ENCODE measurements around the gene SLX9.
"Not testable (repeated sequence)": the region's sequence is repeated elsewhere in the genome, so short reads cannot be mapped to it uniquely, and the experiment has no call there.

Gene SLX9

DNA sequence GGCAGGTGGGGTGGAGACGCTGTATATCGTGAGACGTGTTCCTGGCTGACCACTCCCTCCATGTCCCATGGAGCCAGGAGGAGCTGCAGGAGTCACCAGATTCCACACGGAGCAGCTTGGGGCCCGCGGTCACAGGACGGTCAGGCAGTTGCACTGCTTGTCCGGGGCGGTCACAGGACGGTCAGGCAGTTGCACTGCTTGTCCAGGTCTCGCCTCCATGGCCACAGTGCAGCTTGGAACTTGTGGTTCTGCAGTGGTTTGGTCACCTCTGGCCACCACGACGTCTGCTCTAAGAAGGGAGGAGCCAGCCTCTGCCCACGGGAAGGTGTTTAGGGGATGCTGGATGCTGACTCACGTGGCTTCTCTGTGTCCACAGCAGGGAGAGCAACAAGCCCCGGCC is 33.0 kb downstream of the SLX9 start:
- POLR2A ChIA-PET, result no interaction called here
- CTCF ChIA-PET, result interaction anchor here (0.6 kb wide), 1 partner anchor 90 kb away, joined by 4 read pairs; no protein-coding TSS in a partner anchor
- DNase-seq (ENCODE audit: extremely low spot score), result no peak
- TF ChIP-seq FOXA1 (IDR thresholded peaks at IDR 0.05) (no peak), TARDBP (IDR thresholded peaks at IDR 0.05) (no peak), ELF4 (IDR thresholded peaks at IDR 0.05) (no peak)

DNA sequence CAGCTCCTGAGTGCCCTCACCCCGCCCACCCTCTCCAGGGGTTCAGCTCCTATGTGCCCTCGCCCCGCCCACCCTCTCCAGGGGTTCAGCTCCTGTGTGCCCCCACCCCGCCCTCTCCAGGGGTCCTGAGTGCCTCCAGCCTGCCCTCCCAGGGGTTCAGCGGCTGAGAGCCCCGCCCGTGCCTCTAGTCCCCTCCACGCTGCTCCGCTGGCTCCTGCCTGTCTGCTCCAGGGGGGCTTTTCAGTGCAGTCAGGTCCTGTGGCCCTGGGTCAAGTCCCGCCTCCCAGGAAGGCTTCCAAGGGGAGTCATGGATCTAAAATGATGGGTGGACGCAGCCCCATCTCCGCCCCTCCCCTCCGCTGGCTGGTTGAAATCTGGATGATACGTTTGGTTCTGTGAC is 33.8 kb downstream of the SLX9 start:
- DNase-seq (ENCODE audit: extremely low spot score), result no peak
- no peak for TF ChIP-seq FOXA1 (IDR thresholded peaks at IDR 0.05)
- no peak for TF ChIP-seq BHLHE40 (IDR thresholded peaks at IDR 0.05; ENCODE audit: borderline replicate concordance)
- no peak for TF ChIP-seq NFRKB (IDR thresholded peaks at IDR 0.05)
- TF ChIP-seq ELF4 (IDR thresholded peaks at IDR 0.05), result no peak
- no peak for TF ChIP-seq TARDBP (IDR thresholded peaks at IDR 0.05)
- TF ChIP-seq SUZ12 (IDR thresholded peaks at IDR 0.05), result no peak
- ChIA-PET POLR2A (no interaction called here), CTCF (no interaction called here)

DNA sequence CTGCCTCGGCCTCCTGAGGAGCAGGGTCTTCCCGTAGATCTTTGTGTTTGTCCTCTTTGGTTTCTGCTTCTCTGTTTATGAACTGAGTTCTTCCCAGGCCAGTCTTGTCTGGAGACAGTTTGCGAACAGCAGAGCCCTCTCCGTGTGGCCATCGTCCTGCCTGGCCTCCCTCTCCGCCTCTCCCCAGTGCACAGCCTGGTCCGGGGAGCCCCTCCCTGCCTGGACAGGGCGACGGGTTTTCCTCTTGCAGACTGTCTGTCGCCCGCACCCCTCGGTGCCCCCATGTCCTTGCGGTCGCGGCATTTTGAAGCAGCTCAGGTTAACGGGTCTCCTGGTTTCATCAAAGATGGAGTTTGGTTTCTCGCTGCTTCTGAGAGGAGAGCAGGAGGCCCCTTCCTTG is 34.8 kb downstream of the SLX9 start:
- ChIA-PET CTCF (no interaction called here), POLR2A (no interaction called here)
- no peak for TF ChIP-seq SUZ12 (IDR thresholded peaks at IDR 0.05)
- no peak for TF ChIP-seq L3MBTL2 (conservative IDR thresholded peaks at IDR 0.05)
- TF ChIP-seq CTBP1 (IDR thresholded peaks at IDR 0.05; ENCODE audit: borderline replicate concordance), result no peak
- no peak for TF ChIP-seq ARNT (IDR thresholded peaks at IDR 0.05)
- TF ChIP-seq FOXA1 (IDR thresholded peaks at IDR 0.05), result no peak
- TF ChIP-seq NFRKB (IDR thresholded peaks at IDR 0.05), result no peak
- no peak for TF ChIP-seq BHLHE40 (IDR thresholded peaks at IDR 0.05; ENCODE audit: borderline replicate concordance)
- TF ChIP-seq TARDBP (IDR thresholded peaks at IDR 0.05), result no peak
- TF ChIP-seq ELF4 (IDR thresholded peaks at IDR 0.05), result no peak
- TF ChIP-seq FOXM1 (IDR thresholded peaks at IDR 0.05; ENCODE audit: borderline replicate concordance), result no peak
- TF ChIP-seq FOXK2 (IDR thresholded peaks at IDR 0.05), result no peak
- no peak for TF ChIP-seq LEF1 (IDR thresholded peaks at IDR 0.05; ENCODE audit: borderline replicate concordance)
- TF ChIP-seq SP1 (IDR thresholded peaks at IDR 0.05), result no peak
- no peak for DNase-seq (ENCODE audit: extremely low spot score)

DNA sequence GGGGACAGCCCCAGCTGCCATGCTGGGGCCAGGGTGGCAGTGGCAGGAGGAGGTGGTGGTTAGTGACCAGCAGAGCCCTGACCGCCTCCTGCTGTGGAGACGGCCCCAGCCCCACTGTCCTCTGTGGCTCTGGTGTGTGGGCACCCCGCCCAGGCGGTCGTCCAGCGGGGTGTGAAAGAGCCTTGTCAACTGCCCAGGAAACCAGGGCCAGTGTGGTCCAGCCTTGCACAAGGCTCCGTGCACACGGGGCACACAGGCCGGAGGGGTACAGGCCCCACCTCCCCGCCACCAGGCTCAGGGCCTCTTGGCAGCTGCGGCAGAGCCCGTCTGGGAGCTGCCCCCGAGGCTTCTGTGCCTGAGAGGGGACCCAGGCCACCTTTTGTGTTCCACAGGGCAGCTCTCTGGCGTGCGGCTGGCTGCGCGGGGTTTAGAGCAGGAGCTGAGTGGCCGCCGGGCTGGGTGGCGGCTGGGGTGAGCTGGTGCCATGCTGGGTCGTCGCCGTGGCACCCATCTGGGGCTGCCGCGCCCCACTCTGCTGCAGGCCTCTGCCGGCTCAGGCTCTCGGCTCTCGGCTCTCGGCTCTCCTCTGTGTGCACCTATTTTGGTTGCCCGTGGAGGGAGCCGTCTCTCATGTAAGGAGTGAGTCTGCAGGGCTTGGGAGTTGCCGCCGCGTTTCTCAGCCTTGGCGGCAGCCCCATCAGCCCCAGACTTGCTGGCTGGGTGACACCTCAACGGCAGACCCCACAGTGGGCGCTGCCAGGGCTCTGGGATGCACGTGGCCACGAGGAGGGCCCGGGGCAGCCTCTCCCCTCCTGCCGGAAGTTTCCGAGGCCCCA is 36.1 kb downstream of the SLX9 start:
- ChIA-PET CTCF (no interaction called here), POLR2A (no interaction called here)
- no peak for DNase-seq (ENCODE audit: extremely low spot score)
- TF ChIP-seq FOXM1 (IDR thresholded peaks at IDR 0.05; ENCODE audit: borderline replicate concordance), result no peak
- TF ChIP-seq, protein P1, sequence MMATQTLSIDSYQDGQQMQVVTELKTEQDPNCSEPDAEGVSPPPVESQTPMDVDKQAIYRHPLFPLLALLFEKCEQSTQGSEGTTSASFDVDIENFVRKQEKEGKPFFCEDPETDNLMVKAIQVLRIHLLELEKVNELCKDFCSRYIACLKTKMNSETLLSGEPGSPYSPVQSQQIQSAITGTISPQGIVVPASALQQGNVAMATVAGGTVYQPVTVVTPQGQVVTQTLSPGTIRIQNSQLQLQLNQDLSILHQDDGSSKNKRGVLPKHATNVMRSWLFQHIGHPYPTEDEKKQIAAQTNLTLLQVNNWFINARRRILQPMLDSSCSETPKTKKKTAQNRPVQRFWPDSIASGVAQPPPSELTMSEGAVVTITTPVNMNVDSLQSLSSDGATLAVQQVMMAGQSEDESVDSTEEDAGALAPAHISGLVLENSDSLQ (IDR thresholded peaks at IDR 0.05), result no peak
- TF ChIP-seq LEF1 (IDR thresholded peaks at IDR 0.05; ENCODE audit: borderline replicate concordance), result no peak
- TF ChIP-seq ELF4 (IDR thresholded peaks at IDR 0.05), result no peak
- no peak for TF ChIP-seq TARDBP (IDR thresholded peaks at IDR 0.05)

DNA sequence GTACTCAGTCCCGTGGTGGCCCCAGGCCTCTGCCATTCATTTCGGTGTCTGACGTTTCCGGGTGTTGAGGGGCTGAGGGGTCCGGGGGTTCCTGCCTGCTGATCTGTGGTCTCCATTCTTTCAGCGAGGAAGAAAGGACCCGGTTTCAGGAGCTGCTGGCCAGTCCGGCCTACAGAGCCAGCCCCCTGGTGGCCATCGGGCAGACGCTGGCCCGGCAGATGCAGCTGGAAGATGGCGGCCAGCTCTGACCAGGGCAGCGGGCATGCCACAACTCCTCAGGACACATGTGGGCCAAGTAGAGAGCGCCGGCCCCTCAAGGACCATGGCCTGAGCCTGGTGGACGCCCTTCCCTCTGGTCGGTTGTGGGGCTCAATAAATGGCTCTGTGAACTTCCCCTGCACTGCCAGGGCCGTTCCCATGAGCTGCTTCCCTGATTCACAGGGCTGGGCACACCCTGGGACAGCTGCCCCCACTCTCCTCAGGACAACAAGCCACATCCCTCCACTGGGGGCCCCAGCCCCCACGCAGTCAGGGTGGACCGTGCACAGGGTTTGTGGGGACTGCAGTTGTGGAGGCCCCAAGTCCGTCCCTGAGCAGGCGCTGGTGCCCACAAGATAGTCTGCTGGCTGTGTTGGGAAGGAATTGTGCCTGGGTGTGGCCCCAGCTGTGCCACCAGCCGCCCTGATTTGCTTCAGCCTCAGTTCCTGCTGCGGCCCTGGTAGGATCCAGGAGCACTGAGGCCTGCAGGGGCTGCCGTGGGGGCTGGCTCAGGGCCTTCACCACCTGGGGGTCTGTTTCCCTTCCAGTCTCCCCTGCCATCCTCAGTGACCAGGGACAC is 36.9 kb downstream of the SLX9 start:
- CTCF ChIA-PET; POLR2A ChIA-PET; DNase-seq (ENCODE audit: extremely low spot score): not testable (repeated sequence)

DNA sequence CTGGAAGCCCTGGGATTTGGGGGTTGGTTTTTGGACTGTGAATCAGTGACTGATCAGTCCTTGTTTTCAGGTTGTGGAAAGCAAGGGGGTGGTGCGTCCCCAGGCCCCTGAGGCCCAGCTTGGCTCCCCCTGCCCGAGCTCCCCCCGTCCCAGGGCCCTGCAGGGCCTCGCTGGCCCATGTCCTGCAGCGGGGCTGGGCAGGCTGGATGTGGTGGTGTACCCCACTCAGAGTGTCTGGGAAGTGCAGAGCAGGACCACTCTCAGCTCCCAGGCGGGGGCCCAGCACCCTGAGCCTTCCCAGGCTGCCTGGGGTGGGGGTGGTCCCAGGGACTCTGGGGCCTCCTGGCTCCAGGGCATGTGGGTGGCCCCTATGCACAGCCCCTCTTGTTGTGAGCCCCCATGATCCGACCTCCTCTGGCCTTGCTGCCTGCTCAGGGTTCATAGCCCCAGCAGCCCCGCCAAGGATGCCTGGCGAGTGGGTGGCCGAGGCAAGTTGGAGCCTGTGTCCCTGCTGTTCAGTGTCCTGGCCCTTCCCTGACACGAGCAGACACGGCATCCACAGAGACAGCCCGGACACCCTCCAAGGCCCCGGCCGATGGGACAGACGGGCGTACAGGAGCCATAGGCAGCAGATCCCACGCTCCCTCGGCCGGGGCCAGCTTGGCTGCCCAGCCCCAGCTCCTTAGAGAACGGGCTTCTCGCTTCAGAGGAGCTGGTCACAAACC is 37.9 kb downstream of the SLX9 start:
- ChIA-PET POLR2A (no interaction called here), CTCF (no interaction called here)
- TF ChIP-seq L3MBTL2 (conservative IDR thresholded peaks at IDR 0.05) (no peak), NFRKB (IDR thresholded peaks at IDR 0.05) (no peak), SP1 (IDR thresholded peaks at IDR 0.05) (no peak), TARDBP (IDR thresholded peaks at IDR 0.05) (no peak), ELF4 (IDR thresholded peaks at IDR 0.05) (no peak), FOXK2 (IDR thresholded peaks at IDR 0.05) (no peak), SUZ12 (IDR thresholded peaks at IDR 0.05) (no peak), CTBP1 (IDR thresholded peaks at IDR 0.05; ENCODE audit: borderline replicate concordance) (no peak), LEF1 (IDR thresholded peaks at IDR 0.05; ENCODE audit: borderline replicate concordance) (no peak), FOXA1 (IDR thresholded peaks at IDR 0.05) (no peak), ARNT (IDR thresholded peaks at IDR 0.05) (no peak), ZNF384 (IDR thresholded peaks at IDR 0.05) (no peak), BHLHE40 (IDR thresholded peaks at IDR 0.05; ENCODE audit: borderline replicate concordance) (no peak), FOXM1 (IDR thresholded peaks at IDR 0.05; ENCODE audit: borderline replicate concordance) (no peak), HDGF (IDR thresholded peaks at IDR 0.05; ENCODE audit: borderline replicate concordance) (no peak)
- TF ChIP-seq, protein P1 (IDR thresholded peaks at IDR 0.05), result no peak
- no peak for DNase-seq (ENCODE audit: extremely low spot score)
